GM23338 (cell line): ENCODE data around the gene RGS2. TPM values are rescaled to one million over a fixed set of nuclear protein-coding genes. Genes with fewer than 3 reads are reported as not detected.

Experiments
- NANOG ChIP-seq: IDR thresholded peaks from 2 replicates; pipeline ENCODE4 v1.6.1; 2016; ENCODE audit warnings: antibody characterized with exemption, borderline replicate concordance
- polyA plus RNA-seq: library from polyadenylated mRNA; unstranded; fragments of >200 nt; fragmentation: Nextera tagmentation; extraction: Ambion mirVana; gene quantifications from 2 replicates; pipeline ENCODE4 v1.2.1, GENCODE V29; 2016
- total RNA-seq: library from RNA; depleted of rRNA; stranded (reverse); fragments of >200 nt; shearing (Covaris generic); gene quantifications from 2 replicates; pipeline ENCODE4 v1.2.3, GENCODE V29; 2014; rRNA removed
- TF ChIP-seq, protein P1 (sequence below), 2 experiments: fragments of 200-600 bp in 1 of 2; sonication (generic) in 1 of 2; conservative IDR thresholded peaks; 2 replicates each; pipeline versions ENCODE4 v1.5.1 to v1.6.1; 2016 to 2017; ENCODE audit warnings: antibody characterized with exemption in 2 of 2, low read depth in 2 of 2, mild to moderate bottlenecking in 2 of 2, moderate library complexity in 1 of 2
- TF ChIP-seq, protein P2 (sequence below): fragments of 250-450 bp; sonication (Bioruptor Pico); IDR thresholded peaks from 2 replicates; pipeline ENCODE4 v1.5.0; 2020; ENCODE audit warnings: mild to moderate bottlenecking, moderate library complexity

RGS2 gene
- total and polyA plus RNA-seq, 2 experiments from 2014 or later, result 13.8 to 24.8 TPM

DNA sequence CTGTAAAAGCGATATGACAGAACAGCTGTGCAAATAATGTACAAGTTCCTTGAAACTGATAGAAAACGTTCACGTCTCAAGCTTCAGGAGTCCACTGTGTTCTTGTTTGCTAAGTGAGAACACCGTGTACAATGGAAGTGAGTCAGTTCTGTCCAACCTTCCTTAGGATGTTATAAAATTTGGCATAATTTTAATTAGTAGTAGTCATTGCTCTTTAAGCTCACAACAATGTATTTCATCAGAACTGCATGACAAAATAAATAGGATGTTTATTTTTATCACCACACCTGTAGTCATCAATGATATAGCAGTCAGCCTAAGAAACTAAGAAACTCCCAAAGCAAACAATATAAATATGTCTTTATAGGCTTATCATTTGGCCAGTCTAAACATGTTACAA lies 53.0 kb downstream of the RGS2 start (continued):
- TF ChIP-seq, protein P1, sequence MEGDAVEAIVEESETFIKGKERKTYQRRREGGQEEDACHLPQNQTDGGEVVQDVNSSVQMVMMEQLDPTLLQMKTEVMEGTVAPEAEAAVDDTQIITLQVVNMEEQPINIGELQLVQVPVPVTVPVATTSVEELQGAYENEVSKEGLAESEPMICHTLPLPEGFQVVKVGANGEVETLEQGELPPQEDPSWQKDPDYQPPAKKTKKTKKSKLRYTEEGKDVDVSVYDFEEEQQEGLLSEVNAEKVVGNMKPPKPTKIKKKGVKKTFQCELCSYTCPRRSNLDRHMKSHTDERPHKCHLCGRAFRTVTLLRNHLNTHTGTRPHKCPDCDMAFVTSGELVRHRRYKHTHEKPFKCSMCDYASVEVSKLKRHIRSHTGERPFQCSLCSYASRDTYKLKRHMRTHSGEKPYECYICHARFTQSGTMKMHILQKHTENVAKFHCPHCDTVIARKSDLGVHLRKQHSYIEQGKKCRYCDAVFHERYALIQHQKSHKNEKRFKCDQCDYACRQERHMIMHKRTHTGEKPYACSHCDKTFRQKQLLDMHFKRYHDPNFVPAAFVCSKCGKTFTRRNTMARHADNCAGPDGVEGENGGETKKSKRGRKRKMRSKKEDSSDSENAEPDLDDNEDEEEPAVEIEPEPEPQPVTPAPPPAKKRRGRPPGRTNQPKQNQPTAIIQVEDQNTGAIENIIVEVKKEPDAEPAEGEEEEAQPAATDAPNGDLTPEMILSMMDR (conservative IDR thresholded peaks at IDR 0.05; ENCODE audit: low read depth in 2 of 2), result no peak
- TF ChIP-seq, protein P2, sequence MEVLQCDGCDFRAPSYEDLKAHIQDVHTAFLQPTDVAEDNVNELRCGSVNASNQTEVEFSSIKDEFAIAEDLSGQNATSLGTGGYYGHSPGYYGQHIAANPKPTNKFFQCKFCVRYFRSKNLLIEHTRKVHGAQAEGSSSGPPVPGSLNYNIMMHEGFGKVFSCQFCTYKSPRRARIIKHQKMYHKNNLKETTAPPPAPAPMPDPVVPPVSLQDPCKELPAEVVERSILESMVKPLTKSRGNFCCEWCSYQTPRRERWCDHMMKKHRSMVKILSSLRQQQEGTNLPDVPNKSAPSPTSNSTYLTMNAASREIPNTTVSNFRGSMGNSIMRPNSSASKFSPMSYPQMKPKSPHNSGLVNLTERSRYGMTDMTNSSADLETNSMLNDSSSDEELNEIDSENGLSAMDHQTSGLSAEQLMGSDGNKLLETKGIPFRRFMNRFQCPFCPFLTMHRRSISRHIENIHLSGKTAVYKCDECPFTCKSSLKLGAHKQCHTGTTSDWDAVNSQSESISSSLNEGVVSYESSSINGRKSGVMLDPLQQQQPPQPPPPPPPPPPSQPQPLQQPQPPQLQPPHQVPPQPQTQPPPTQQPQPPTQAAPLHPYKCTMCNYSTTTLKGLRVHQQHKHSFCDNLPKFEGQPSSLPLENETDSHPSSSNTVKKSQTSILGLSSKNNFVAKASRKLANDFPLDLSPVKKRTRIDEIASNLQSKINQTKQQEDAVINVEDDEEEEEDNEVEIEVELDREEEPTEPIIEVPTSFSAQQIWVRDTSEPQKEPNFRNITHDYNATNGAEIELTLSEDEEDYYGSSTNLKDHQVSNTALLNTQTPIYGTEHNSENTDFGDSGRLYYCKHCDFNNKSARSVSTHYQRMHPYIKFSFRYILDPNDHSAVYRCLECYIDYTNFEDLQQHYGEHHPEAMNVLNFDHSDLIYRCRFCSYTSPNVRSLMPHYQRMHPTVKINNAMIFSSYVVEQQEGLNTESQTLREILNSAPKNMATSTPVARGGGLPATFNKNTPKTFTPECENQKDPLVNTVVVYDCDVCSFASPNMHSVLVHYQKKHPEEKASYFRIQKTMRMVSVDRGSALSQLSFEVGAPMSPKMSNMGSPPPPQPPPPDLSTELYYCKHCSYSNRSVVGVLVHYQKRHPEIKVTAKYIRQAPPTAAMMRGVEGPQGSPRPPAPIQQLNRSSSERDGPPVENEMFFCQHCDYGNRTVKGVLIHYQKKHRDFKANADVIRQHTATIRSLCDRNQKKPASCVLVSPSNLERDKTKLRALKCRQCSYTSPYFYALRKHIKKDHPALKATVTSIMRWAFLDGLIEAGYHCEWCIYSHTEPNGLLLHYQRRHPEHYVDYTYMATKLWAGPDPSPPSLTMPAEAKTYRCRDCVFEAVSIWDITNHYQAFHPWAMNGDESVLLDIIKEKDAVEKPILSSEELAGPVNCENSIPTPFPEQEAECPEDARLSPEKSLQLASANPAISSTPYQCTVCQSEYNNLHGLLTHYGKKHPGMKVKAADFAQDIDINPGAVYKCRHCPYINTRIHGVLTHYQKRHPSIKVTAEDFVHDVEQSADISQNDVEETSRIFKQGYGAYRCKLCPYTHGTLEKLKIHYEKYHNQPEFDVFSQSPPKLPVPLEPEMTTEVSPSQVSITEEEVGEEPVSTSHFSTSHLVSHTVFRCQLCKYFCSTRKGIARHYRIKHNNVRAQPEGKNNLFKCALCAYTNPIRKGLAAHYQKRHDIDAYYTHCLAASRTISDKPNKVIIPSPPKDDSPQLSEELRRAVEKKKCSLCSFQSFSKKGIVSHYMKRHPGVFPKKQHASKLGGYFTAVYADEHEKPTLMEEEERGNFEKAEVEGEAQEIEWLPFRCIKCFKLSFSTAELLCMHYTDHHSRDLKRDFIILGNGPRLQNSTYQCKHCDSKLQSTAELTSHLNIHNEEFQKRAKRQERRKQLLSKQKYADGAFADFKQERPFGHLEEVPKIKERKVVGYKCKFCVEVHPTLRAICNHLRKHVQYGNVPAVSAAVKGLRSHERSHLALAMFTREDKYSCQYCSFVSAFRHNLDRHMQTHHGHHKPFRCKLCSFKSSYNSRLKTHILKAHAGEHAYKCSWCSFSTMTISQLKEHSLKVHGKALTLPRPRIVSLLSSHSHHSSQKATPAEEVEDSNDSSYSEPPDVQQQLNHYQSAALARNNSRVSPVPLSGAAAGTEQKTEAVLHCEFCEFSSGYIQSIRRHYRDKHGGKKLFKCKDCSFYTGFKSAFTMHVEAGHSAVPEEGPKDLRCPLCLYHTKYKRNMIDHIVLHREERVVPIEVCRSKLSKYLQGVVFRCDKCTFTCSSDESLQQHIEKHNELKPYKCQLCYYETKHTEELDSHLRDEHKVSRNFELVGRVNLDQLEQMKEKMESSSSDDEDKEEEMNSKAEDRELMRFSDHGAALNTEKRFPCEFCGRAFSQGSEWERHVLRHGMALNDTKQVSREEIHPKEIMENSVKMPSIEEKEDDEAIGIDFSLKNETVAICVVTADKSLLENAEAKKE (CRISPR knock-in tag), result no peak
- no peak for TF ChIP-seq NANOG

Other genes with a start within 250 kb of the RGS2 start
- gene RGS1, start 233.3 kb upstream of the RGS2 start, total RNA-seq, result not detected in 2 replicates
- gene RGS1, start 233.3 kb upstream of the RGS2 start, polyA plus RNA-seq, result not detected in 2 replicates
- not detected in 2 replicates for gene RGS13, start 172.9 kb upstream of the RGS2 start, total RNA-seq
- not detected in 2 replicates for gene RGS13, start 172.9 kb upstream of the RGS2 start, polyA plus RNA-seq